Keratinocyte (primary cell): ENCODE data around the gene EIF6. TPM values are rescaled to one million over a fixed set of nuclear protein-coding genes. Genes with fewer than 3 reads are reported as not detected.

ENCODE experiments used
- DNase-seq: peaks from one replicate; pipeline ENCODE4 v3.0.0-alpha.2; 2011; ENCODE audit warnings: low read depth, missing footprints, low spot score
- FAIRE-seq: peaks from 2 replicates; lab custom pipeline; 2011; peaks lifted over from hg19 to GRCh38; lab: Jason Lieb, UNC
- H2AFZ ChIP-seq: 2 replicates; pipeline ENCODE4 v1.6.0; 2012; ENCODE audit warnings: low read length, control low read depth, inconsistent platforms; ENCODE audit not compliant: control insufficient read depth
- H3K27ac ChIP-seq: 2 replicates; pipeline ENCODE4 v1.5.1; 2011; ENCODE audit warnings: low read length; ENCODE audit not compliant: control insufficient read depth, insufficient read depth
- H3K27me3 ChIP-seq: 3 replicates; pipeline ENCODE4 v1.6.0; 2011; ENCODE audit warnings: low read length; ENCODE audit not compliant: control insufficient read depth, insufficient read depth; ENCODE audit errors: extremely low read depth
- H3K36me3 ChIP-seq, 2 experiments: 2 replicates in 1 of 2; 3 replicates in 1 of 2; pipeline ENCODE4 v1.5.1; 2011; ENCODE audit warnings: low read length in 2 of 2, mild to moderate bottlenecking in 1 of 2; ENCODE audit not compliant: control insufficient read depth in 2 of 2, insufficient read depth in 2 of 2; ENCODE audit errors: extremely low read depth in 1 of 2
- H3K4me1 ChIP-seq: 3 replicates; pipeline ENCODE4 v1.5.1; 2011; ENCODE audit warnings: low read length; ENCODE audit not compliant: control insufficient read depth, insufficient read depth; ENCODE audit errors: extremely low read depth
- H3K4me2 ChIP-seq: 3 replicates; pipeline ENCODE4 v1.6.0; 2011; ENCODE audit warnings: low read depth, low read length; ENCODE audit not compliant: control insufficient read depth, insufficient read depth; ENCODE audit errors: extremely low read depth
- H3K4me3 ChIP-seq, 3 experiments: fragments of 200-600 bp in 1 of 3; sonication (generic) in 1 of 3; 2 replicates in 2 of 3; 3 replicates in 1 of 3; pipeline ENCODE4 v1.5.1; 2011 to 2016; ENCODE audit warnings: low read length in 3 of 3, mild to moderate bottlenecking in 3 of 3, control low read depth in 2 of 3, inconsistent platforms in 1 of 3, low read depth in 1 of 3, mixed read lengths in 1 of 3, mixed run types in 1 of 3, moderate library complexity in 1 of 3; ENCODE audit not compliant: control insufficient read depth in 2 of 3, insufficient read depth in 2 of 3; ENCODE audit errors: extremely low read depth in 1 of 3
- H3K79me2 ChIP-seq: 2 replicates; pipeline ENCODE4 v1.6.0; 2012; ENCODE audit warnings: low read length; ENCODE audit not compliant: control insufficient read depth, insufficient read depth
- H3K9ac ChIP-seq: 3 replicates; pipeline ENCODE4 v1.6.0; 2011; ENCODE audit warnings: low read length; ENCODE audit not compliant: control insufficient read depth, insufficient read depth; ENCODE audit errors: extremely low read depth
- H3K9me1 ChIP-seq: 3 replicates; pipeline ENCODE4 v1.6.0; 2011; ENCODE audit warnings: low read length; ENCODE audit not compliant: control insufficient read depth, insufficient read depth; ENCODE audit errors: extremely low read depth
- H3K9me3 ChIP-seq: 2 replicates; pipeline ENCODE4 v1.5.1; 2012; ENCODE audit warnings: low read depth, low read length; ENCODE audit not compliant: control insufficient read depth
- H4K20me1 ChIP-seq: 3 replicates; pipeline ENCODE4 v1.6.0; 2011; ENCODE audit warnings: low read length; ENCODE audit not compliant: control insufficient read depth, insufficient read depth; ENCODE audit errors: extremely low read depth
- EZH2 ChIP-seq: IDR thresholded peaks from one replicate; pipeline ENCODE4 v1.6.1; 2012; ENCODE audit warnings: inconsistent platforms, mild to moderate bottlenecking, low read length, moderate library complexity
- dilution Hi-C: fragments of 300-500 bp; cut with MboI; formaldehyde crosslinking; loops from one replicate; pipeline ENCODE4 v1.7.0; 2020; ENCODE audit warnings: low sequenced_read_pairs; ENCODE audit not compliant: extremely low pct_ligation_motif_present
- polyA plus RNA-seq, 5 experiments: library from polyadenylated mRNA; depleted of rRNA in 3 of 5; stranded (reverse) in 3 of 5; stranded (forward) in 1 of 5; unstranded in 1 of 5; fragments of >200 nt; gene quantifications; 1 replicate in 1 of 5; 2 replicates in 3 of 5; 3 replicates in 1 of 5; pipeline versions ENCODE4 v1.2.1 to v1.2.3, GENCODE V29; 2011 to 2012; ENCODE audit warnings: missing spikeins in 2 of 5, low read depth in 1 of 5, low replicate concordance in 1 of 5
- TF ChIP-seq, protein P1 (sequence below), 3 experiments: IDR thresholded peaks in 1 of 3; conservative IDR thresholded peaks in 1 of 3; optimal IDR thresholded peaks in 1 of 3; 2 replicates in 2 of 3; 3 replicates in 1 of 3; pipeline versions ENCODE3 to v1.5.1; 2011; ENCODE audit warnings: low read length in 3 of 3, mild to moderate bottlenecking in 3 of 3, moderate library complexity in 2 of 3, control low read depth in 1 of 3, inconsistent platforms in 1 of 3; ENCODE audit not compliant: insufficient read depth in 2 of 3; ENCODE audit errors: extremely low read depth in 1 of 3

Gene EIF6
- polyA plus RNA-seq, 1 donor (not counting 4 experiments of a cell fraction or from before 2014, with no cell fraction given): 206 TPM

DNA sequence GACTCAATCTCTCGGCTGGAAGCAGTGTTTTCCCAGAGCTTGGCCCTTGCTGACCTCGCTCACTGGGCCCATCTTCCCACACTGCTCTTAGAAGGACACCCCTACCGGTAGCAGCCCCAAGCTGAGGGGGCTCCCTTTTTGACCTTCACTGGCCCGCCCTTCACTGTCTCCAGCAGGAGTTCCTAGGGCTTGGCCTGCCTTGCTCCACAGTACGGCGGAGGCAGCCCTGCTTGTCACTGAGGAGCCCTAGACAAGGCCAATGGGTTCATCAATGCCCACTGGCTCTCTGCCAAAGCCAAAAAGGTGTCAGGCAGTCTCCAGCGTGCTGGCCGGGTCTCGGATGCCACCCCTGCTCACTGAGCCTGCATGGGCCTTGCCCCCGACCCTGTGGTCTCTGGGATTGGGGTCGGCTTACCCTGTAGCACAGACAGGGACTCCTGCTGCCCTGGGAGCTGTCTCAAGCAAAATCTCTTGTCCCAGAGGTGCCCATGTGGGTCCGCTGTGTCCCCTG, 8.8 kb downstream of the EIF6 start:
- peaks cover 6% of the 10 kb centered on the region for H4K20me1 ChIP-seq
- no peak for DNase-seq
- H3K36me3 ChIP-seq: peaks cover 27 to 52% of the 10 kb centered on the region in 2 experiments
- peaks cover 34% of the 10 kb centered on the region for H3K4me1 ChIP-seq
- dilution Hi-C loops: no loop called here
- TF ChIP-seq, protein P1, sequence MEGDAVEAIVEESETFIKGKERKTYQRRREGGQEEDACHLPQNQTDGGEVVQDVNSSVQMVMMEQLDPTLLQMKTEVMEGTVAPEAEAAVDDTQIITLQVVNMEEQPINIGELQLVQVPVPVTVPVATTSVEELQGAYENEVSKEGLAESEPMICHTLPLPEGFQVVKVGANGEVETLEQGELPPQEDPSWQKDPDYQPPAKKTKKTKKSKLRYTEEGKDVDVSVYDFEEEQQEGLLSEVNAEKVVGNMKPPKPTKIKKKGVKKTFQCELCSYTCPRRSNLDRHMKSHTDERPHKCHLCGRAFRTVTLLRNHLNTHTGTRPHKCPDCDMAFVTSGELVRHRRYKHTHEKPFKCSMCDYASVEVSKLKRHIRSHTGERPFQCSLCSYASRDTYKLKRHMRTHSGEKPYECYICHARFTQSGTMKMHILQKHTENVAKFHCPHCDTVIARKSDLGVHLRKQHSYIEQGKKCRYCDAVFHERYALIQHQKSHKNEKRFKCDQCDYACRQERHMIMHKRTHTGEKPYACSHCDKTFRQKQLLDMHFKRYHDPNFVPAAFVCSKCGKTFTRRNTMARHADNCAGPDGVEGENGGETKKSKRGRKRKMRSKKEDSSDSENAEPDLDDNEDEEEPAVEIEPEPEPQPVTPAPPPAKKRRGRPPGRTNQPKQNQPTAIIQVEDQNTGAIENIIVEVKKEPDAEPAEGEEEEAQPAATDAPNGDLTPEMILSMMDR (optimal IDR thresholded peaks at IDR 0.05 in 1 of 3, IDR thresholded peaks at IDR 0.05 in 1 of 3, conservative IDR thresholded peaks at IDR 0.05 in 1 of 3; ENCODE audit: extremely low read depth in 1 of 3, insufficient read depth in 2 of 3, low read length in 3 of 3): no peak
- TF ChIP-seq EZH2: no peak
- FAIRE-seq: no peak
- no peaks in the 10 kb centered on the region for H3K27me3 ChIP-seq
- H3K9me1 ChIP-seq: peaks cover 2% of the 10 kb centered on the region
- no peak overlapping the region for H2AFZ ChIP-seq
- H3K4me2 ChIP-seq: no peak overlapping the region
- no peak overlapping the region for H3K9ac ChIP-seq
- no peak overlapping the region for H3K4me3 ChIP-seq
- peaks cover 17% of the 10 kb centered on the region for H3K79me2 ChIP-seq
- H3K9me3 ChIP-seq: no peaks in the 10 kb centered on the region
- no peak overlapping the region for H3K27ac ChIP-seq

DNA sequence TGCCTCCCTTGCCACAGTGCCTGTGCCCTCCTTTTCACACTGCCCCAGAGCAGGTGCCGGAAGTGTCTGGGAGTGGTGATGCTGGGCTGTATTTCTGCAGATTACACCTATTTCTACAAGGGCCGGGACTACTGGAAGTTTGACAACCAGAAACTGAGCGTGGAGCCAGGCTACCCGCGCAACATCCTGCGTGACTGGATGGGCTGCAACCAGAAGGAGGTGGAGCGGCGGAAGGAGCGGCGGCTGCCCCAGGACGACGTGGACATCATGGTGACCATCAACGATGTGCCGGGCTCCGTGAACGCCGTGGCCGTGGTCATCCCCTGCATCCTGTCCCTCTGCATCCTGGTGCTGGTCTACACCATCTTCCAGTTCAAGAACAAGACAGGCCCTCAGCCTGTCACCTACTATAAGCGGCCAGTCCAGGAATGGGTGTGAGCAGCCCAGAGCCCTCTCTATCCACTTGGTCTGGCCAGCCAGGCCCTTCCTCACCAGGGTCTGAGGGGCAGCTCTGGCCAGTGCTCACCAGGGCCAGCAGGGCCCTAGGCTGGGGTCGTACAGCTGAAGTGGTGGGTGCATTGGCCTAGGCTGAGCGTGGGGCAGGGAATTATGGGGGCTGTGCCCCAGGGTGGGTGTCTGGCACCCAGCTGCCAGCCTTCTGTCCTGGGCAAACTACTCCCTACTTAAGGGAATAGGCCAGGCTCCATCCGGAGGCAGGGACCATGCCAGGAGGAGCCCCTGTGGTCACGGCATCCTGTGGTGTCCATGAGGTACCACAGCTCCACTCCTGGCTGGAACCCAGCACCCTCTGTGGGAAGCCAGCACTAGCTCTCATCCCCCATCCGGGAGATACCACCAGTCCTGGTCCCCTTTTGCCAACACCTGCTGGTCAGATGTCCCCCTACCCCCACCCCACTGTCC, 10.1 kb downstream of the EIF6 start:
- no peak overlapping the region for H2AFZ ChIP-seq
- no peak overlapping the region for H3K27ac ChIP-seq
- H3K9me3 ChIP-seq: no peaks in the 10 kb centered on the region
- H4K20me1 ChIP-seq: peaks cover 6% of the 10 kb centered on the region
- TF ChIP-seq, protein P1 (optimal IDR thresholded peaks at IDR 0.05 in 1 of 3, IDR thresholded peaks at IDR 0.05 in 1 of 3, conservative IDR thresholded peaks at IDR 0.05 in 1 of 3; ENCODE audit: extremely low read depth in 1 of 3, insufficient read depth in 2 of 3, low read length in 3 of 3): no peak
- TF ChIP-seq EZH2: no peak
- dilution Hi-C loops: no loop called here
- H3K27me3 ChIP-seq: no peaks in the 10 kb centered on the region
- DNase-seq: no peak
- H3K4me2 ChIP-seq: no peak overlapping the region
- H3K36me3 ChIP-seq: peaks cover 28 to 38% of the 10 kb centered on the region in 2 experiments
- H3K4me3 ChIP-seq: no peak overlapping the region
- peaks cover 2% of the 10 kb centered on the region for H3K9me1 ChIP-seq
- H3K4me1 ChIP-seq: peaks cover 20% of the 10 kb centered on the region
- no peak for FAIRE-seq
- peaks cover 13% of the 10 kb centered on the region for H3K79me2 ChIP-seq
- H3K9ac ChIP-seq: no peak overlapping the region
